ENCODE results near the gene SFT2D2.

The SFT2D2 gene

GRCh38 chr1:168220470-168220871, 5.3 kb upstream of the SFT2D2 start:
- no peak overlapping the region for H3K4me3 ChIP-seq (ENCODE audit: low read depth, low read length)
- no peak for DNase-seq (ENCODE audit: low read depth)

- DNase-seq (ENCODE audit: low read depth) = no peak
Observed at GRCh38 chr1:168221275-168221674, 4.5 kb upstream of the SFT2D2 start.

DNA sequence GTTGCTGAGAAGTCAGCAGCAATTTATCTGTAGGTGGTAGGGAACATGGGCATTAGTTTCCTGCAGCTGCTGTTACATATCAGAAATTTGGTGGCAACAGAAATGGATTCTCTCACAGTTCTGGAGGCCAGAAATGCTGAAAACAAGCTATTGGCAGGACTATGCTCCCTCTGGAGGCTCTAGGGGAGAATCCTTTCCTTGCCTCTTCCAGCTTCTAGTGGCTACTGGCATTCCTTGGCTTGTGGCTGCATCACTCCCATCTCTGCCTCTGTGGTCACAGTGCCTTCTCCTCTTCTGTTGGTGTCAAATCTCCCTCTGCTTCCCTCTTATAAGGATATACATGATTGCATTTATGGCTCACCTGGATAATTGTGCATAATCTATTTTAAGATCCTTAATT, 2.5 kb upstream of the SFT2D2 start:
- H3K4me3 ChIP-seq (ENCODE audit: low read depth, low read length) = no peak overlapping the region
- no peak for DNase-seq (ENCODE audit: low read depth)

More at GRCh38 chr1:168221275-168221674, 4.5 kb upstream of the SFT2D2 start:
- H3K4me3 ChIP-seq (ENCODE audit: low read depth, low read length) = no peak overlapping the region

GRCh38 chr1:168223681-168224540, 1.9 kb upstream of the SFT2D2 start:
- no peak for DNase-seq (ENCODE audit: low read depth)
- no peak overlapping the region for H3K4me3 ChIP-seq (ENCODE audit: low read depth, low read length)

GRCh38 chr1:168224991-168225390, 813 bp upstream of the SFT2D2 start:
- peak overlapping the region; percentile 93 for H3K4me3 ChIP-seq (ENCODE audit: low read depth, low read length)
- no peak for DNase-seq (ENCODE audit: low read depth)

DNA sequence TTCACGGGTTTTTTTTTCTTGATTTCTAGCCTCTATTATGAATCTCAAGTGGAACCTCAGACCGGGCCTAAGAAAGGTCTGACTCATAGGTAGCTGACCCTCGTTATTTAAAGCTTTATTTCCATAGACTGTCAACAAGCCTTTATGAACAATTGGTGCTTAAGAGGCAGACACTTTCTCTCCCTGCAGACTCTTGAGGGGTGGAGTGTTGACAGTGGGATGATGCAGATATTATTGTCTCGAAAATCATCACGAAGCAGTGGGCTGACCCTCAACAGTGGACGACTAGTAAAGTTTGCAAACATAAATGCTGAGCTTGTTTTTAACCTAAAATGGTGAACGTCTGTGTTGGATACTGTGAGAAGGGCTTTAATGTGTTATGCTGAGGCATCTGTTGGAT, 1.8 kb downstream of the SFT2D2 start:
- DNase-seq (ENCODE audit: low read depth) = no peak
- H3K4me3 ChIP-seq (ENCODE audit: low read depth, low read length) = no peak overlapping the region

DNA sequence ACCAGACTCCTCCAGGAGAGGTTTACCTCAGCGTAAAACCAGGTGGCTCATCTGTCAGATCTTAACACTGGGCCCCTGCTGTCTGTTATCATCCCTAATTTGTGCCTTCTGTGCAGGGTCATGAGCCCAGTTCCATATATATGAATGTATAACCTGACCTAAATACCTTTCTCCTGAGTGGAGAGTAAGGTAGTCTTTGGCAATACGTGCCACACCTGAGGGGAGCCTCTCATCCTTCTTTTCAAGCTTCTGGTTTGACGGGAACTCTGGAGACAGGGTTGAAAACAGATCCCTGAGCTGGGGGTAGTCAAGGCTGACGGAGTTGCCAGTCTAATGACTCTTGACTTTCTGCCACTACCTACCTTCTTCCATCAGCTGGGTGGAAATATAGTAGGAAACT, 4.1 kb downstream of the SFT2D2 start:
- H3K4me3 ChIP-seq (ENCODE audit: low read depth, low read length) = no peak overlapping the region
- no peak for DNase-seq (ENCODE audit: low read depth)

GRCh38 chr1:168230709-168231108, 4.9 kb downstream of the SFT2D2 start:
- no peak overlapping the region for H3K4me3 ChIP-seq (ENCODE audit: low read depth, low read length)

DNA sequence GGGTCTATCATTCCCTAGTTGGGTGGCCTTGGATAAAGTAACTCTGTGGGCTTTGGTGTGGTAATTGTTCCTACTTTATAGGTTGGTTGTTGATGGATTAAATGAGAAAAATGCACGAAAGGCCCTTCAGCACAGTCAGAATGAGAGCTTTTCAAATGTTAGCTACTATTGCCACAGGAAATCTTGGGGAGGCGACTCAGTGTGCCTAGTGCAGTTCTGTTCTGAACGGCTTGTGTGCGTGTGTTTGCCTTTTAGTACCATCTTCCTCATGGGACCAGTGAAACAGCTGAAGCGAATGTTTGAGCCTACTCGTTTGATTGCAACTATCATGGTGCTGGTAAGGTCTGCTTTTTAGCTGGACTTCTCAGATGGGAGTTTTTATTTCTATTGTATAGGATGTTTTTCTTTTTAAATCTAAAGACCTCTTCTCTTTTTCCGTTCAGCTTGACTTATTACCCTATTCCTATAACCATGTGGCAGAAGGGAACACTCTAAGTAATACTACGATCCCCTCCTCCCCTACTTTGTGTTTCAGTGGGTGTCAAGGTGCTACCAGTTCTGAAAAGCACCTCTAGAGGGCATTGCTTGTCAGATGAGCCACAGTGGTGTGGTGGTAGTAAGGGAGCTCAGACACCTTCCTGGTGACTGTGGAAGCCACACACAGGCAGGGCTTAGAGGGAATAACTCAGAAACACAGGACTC, 9.2 kb downstream of the SFT2D2 start:
- DNase-seq (ENCODE audit: low read depth) = no peak
- no peak overlapping the region for H3K4me3 ChIP-seq (ENCODE audit: low read depth, low read length)

More at GRCh38 chr1:168230709-168231108, 4.9 kb downstream of the SFT2D2 start:
- no peak for DNase-seq (ENCODE audit: low read depth)

DNA sequence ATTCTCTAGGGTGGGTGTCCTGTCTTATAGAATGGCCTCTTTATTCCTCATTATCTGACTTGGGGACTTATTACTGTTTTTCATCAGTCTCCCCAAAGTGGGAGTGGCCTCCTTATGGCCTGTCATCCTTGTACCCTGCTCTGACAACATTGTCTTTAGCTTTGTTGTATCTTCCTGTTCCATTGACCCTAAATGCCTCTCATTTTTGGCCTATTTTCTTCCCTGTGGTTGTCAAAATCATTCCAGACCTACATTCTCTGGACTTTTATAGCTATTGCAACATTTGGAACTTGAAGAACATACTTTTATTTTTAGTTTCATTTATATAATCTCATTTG, 9.7 kb downstream of the SFT2D2 start:
- DNase-seq (ENCODE audit: low read depth) = no peak
- H3K4me3 ChIP-seq (ENCODE audit: low read depth, low read length) = no peak overlapping the region

DNA sequence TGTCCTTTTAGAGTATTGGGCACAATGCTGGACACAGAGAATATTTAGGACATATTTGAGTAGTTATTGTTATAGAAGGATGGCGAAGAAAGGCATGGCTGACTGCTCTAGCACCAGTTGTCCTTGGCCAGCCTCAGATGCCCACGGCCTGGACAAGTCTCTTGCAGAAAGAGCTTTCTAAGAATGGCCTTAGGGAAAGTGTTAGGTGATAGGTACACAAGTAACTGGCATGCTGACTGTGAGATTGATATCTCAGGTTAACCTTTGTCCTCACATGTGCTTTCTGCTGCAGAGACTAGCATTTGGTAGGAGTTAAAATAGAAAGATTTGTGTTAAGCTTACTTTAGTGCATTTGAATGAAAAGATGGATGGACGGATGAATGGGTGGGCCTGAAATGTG, 10.1 kb downstream of the SFT2D2 start:
- DNase-seq (ENCODE audit: low read depth) = no peak
- H3K4me3 ChIP-seq (ENCODE audit: low read depth, low read length) = no peak overlapping the region

- no peak for DNase-seq (ENCODE audit: low read depth)
- H3K4me3 ChIP-seq (ENCODE audit: low read depth, low read length) = no peak overlapping the region
Observed at GRCh38 chr1:168236836-168237611, 11.2 kb downstream of the SFT2D2 start.

GRCh38 chr1:168243198-168243597, 17.4 kb downstream of the SFT2D2 start:
- no peak overlapping the region for H3K4me3 ChIP-seq (ENCODE audit: low read depth, low read length)
- no peak for DNase-seq (ENCODE audit: low read depth)

DNA sequence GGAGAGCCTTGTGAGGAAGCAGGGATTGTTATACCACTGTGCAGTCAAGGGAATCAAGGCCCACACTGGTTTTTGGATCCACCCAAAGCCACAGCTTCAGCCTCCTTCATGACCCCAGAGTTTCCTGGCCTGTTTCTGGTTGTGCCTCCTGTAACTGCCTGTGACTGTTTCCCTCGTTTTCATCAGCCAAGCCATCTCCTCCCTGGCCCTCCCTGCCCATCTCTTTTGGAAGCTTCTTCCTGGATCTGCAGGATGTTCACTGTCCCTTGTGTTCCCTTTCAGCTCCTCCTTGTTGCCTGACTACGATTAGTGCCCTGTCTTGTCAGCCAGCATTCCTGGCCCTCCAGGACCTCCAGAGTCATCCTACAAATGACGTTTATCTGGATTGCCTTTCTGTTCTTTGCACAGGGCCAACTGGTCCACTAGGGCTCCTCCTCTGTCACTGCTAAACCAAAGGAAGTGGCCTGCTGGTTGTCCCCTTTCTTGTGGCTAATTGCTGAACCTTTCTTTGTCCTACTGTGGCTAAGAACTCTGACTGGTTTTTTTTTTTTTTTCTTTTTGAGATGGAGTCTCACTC, 17.9 kb downstream of the SFT2D2 start:
- no peak overlapping the region for H3K4me3 ChIP-seq (ENCODE audit: low read depth, low read length)
- DNase-seq (ENCODE audit: low read depth) = no peak

GRCh38 chr1:168245042-168245441, 19.2 kb downstream of the SFT2D2 start:
- H3K4me3 ChIP-seq (ENCODE audit: low read depth, low read length) = no peak overlapping the region
- DNase-seq (ENCODE audit: low read depth) = no peak

GRCh38 chr1:168246506-168246905, 20.7 kb downstream of the SFT2D2 start:
- H3K4me3 ChIP-seq (ENCODE audit: low read depth, low read length) = no peak overlapping the region
- no peak for DNase-seq (ENCODE audit: low read depth)

- H3K4me3 ChIP-seq (ENCODE audit: low read depth, low read length) = no peak overlapping the region
- DNase-seq (ENCODE audit: low read depth) = no peak
Observed at GRCh38 chr1:168252204-168252733, 26.5 kb downstream of the SFT2D2 start.

DNA sequence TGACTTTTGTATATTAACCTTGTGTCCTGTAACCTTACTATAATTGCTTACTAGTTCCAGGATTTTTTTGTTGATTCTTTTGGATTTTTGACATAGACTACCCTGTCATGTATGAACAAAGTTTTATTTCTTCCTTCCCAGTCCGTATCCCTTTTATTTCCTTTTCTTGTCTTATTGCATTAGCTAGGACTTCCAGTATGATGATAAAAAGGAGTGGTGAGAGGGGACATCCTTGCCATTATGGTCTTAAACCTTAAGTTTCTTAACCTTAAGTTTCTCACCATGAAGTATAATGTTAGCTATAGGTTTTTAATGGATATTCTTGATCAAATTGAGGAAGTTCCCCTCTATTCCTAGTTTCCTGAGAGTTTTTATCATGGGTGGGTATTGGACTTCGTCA, 30.4 kb downstream of the SFT2D2 start:
- no peak for DNase-seq (ENCODE audit: low read depth)
- H3K4me3 ChIP-seq (ENCODE audit: low read depth, low read length) = no peak overlapping the region

- no peak for DNase-seq (ENCODE audit: low read depth)
- no peak overlapping the region for H3K4me3 ChIP-seq (ENCODE audit: low read depth, low read length)
Observed at GRCh38 chr1:168257397-168257796, 31.6 kb downstream of the SFT2D2 start.

- DNase-seq (ENCODE audit: low read depth) = no peak
- no peak overlapping the region for H3K4me3 ChIP-seq (ENCODE audit: low read depth, low read length)
Observed at GRCh38 chr1:168259567-168259966, 33.8 kb downstream of the SFT2D2 start.
